GM12878 (cell line): ENCODE data around the gene RIMS3. TPM values are rescaled to one million over a fixed set of nuclear protein-coding genes. Genes with fewer than 3 reads are reported as not detected.

ENCODE experiments used
- ATAC-seq: fragments of 200-7000 bp; cut with Tn5 transposase; 3 replicates; pipeline ENCODE4 v1.9.1; 2020; ENCODE audit warnings: mild to moderate bottlenecking, moderate library complexity
- BruUV-seq: library from RNA; stranded (reverse); fragments of 400-500 nt; replicated peaks from 2 replicates; lab custom pipeline; 2021; lab: Mats Ljungman, UMichigan
- CTCF ChIA-PET: fragments of 300-600 bp; sonication (Branson Sonifier 250); formaldehyde crosslinking; extraction: SDS; loops from one replicate; lab custom pipeline; 2021; ENCODE audit warnings: inconsistent platforms; lab: Yijun Ruan, JAX
- POLR2A ChIA-PET: fragments of 350-600 bp; formaldehyde crosslinking; extraction: SDS; loops from one replicate; lab custom pipeline; 2021; ENCODE audit warnings: inconsistent platforms; lab: Charles Lee
- RAD21 ChIA-PET: fragments of 300-600 bp; sonication (Branson Sonifier 250); formaldehyde crosslinking; loops from one replicate; lab custom pipeline; 2023; ENCODE audit warnings: antibody characterized with exemption; ENCODE audit not compliant: unreplicated experiment; lab: Charles Lee
- SMC1A ChIA-PET: fragments of 300-600 bp; sonication (Branson Sonifier 250); formaldehyde crosslinking; loops from one replicate; lab custom pipeline; 2023; ENCODE audit not compliant: unreplicated experiment, uncharacterized antibody; lab: Charles Lee
- DNase-seq: peaks from one replicate; pipeline ENCODE4 v3.0.0-alpha.2; 2011; ENCODE audit warnings: low read depth, low spot score
- FAIRE-seq: peaks from 3 replicates; lab custom pipeline; 2011; peaks lifted over from hg19 to GRCh38; lab: Jason Lieb, UNC
- H2AFZ ChIP-seq: 2 replicates; pipeline ENCODE4 v1.6.0; 2011; ENCODE audit warnings: low read depth, low read length, control low read depth; ENCODE audit not compliant: control insufficient read depth
- H3K27ac ChIP-seq: 2 replicates; pipeline ENCODE4 v1.5.1; 2011; ENCODE audit warnings: control low read depth; ENCODE audit not compliant: control insufficient read depth, insufficient read depth
- H3K27me3 ChIP-seq, 2 experiments: replicated peaks in 1 of 2; 2 replicates each; pipeline versions ENCODE4 v1.6.0 to v1.6.1; 2011; ENCODE audit warnings: low read length in 1 of 2; ENCODE audit not compliant: control insufficient read depth in 2 of 2, insufficient read depth in 2 of 2
- H3K36me3 ChIP-seq, 2 experiments: 2 replicates each; pipeline ENCODE4 v1.5.1; 2011; ENCODE audit warnings: low read length in 1 of 2; ENCODE audit not compliant: control insufficient read depth in 2 of 2, insufficient read depth in 2 of 2
- H3K4me1 ChIP-seq: 2 replicates; pipeline ENCODE4 v1.6.1; 2011; ENCODE audit warnings: mild to moderate bottlenecking, low read length, moderate library complexity, mixed read lengths; ENCODE audit not compliant: control insufficient read depth, insufficient read depth
- H3K4me2 ChIP-seq: 2 replicates; pipeline ENCODE4 v1.6.0; 2011; ENCODE audit warnings: control low read depth; ENCODE audit not compliant: control insufficient read depth, insufficient read depth
- H3K4me3 ChIP-seq: fragments of 200-600 bp; sonication (generic); 2 replicates; pipeline ENCODE4 v1.5.1; 2016
- H3K79me2 ChIP-seq: 2 replicates; pipeline ENCODE4 v1.6.0; 2011; ENCODE audit warnings: low read length; ENCODE audit not compliant: control insufficient read depth, insufficient read depth
- H3K9ac ChIP-seq: 2 replicates; pipeline ENCODE4 v1.8.0; 2011; ENCODE audit warnings: low read length, control low read depth, mixed read lengths; ENCODE audit not compliant: control insufficient read depth, insufficient read depth
- H3K9me3 ChIP-seq: replicated peaks from 3 replicates; pipeline ENCODE4 v1.5.1; 2011; ENCODE audit warnings: mild to moderate bottlenecking, low read length; ENCODE audit not compliant: control insufficient read depth, insufficient read depth
- H4K20me1 ChIP-seq: 2 replicates; pipeline ENCODE4 v1.6.0; 2011; ENCODE audit not compliant: control insufficient read depth, insufficient read depth
- BACH1 ChIP-seq: fragments of 450-650 bp; IDR thresholded peaks from 2 replicates; pipeline ENCODE4 v1.6.1; 2017; ENCODE audit warnings: mild to moderate bottlenecking, borderline replicate concordance
- BMI1 ChIP-seq: fragments of 450-650 bp; IDR thresholded peaks from 2 replicates; pipeline ENCODE4 v1.6.1; 2016; ENCODE audit warnings: mild to moderate bottlenecking, moderate library complexity, borderline replicate concordance
- IKZF2 ChIP-seq, 2 experiments: fragments of 450-650 bp; IDR thresholded peaks; 2 replicates each; pipeline ENCODE4 v1.6.1; 2017; ENCODE audit warnings: mild to moderate bottlenecking in 2 of 2, moderate library complexity in 2 of 2
- JUNB ChIP-seq: IDR thresholded peaks from 2 replicates; pipeline ENCODE4 v1.6.1; 2016; ENCODE audit warnings: antibody characterized with exemption, mild to moderate bottlenecking
- MEF2A ChIP-seq: IDR thresholded peaks from 2 replicates; pipeline ENCODE4 v1.6.1; 2011; ENCODE audit warnings: low read depth, mild to moderate bottlenecking, low read length, moderate library complexity; ENCODE audit not compliant: insufficient read depth
- MEF2B ChIP-seq: fragments of 450-650 bp; IDR thresholded peaks from 2 replicates; pipeline ENCODE4 v1.6.1; 2018; ENCODE audit warnings: mild to moderate bottlenecking, moderate library complexity; ENCODE audit not compliant: partially characterized antibody, poor library complexity, severe bottlenecking
- MYC ChIP-seq: IDR thresholded peaks from 2 replicates; pipeline ENCODE4 v1.6.1; 2011; ENCODE audit warnings: mild to moderate bottlenecking, low read length, moderate library complexity, inconsistent platforms; ENCODE audit not compliant: insufficient read depth, insufficient replicate concordance, insufficient read length, severe bottlenecking
- NFYB ChIP-seq: IDR thresholded peaks from 2 replicates; pipeline ENCODE4 v1.6.1; 2011; ENCODE audit warnings: low read depth, mild to moderate bottlenecking, low read length, improper control_type of control experiment, moderate library complexity; ENCODE audit not compliant: insufficient read depth
- NR2C2 ChIP-seq: IDR thresholded peaks from 2 replicates; pipeline ENCODE4 v1.6.1; 2011; ENCODE audit warnings: borderline replicate concordance, low read depth; ENCODE audit not compliant: control insufficient read depth, insufficient read length
- NRF1 ChIP-seq: conservative IDR thresholded peaks from 2 replicates; pipeline ENCODE4 v1.6.1; 2011; ENCODE audit warnings: mild to moderate bottlenecking, low read depth, low read length, improper control_type of control experiment
- RAD51 ChIP-seq: fragments of 450-650 bp; IDR thresholded peaks from 2 replicates; pipeline ENCODE4 v1.6.1; 2016; ENCODE audit warnings: moderate library complexity, mild to moderate bottlenecking, inconsistent platforms
- RELB ChIP-seq: fragments of 450-650 bp; IDR thresholded peaks from 2 replicates; pipeline ENCODE4 v1.6.1; 2017; ENCODE audit warnings: low read depth, mild to moderate bottlenecking, moderate library complexity
- SMAD1 ChIP-seq: fragments of 450-650 bp; IDR thresholded peaks from 2 replicates; pipeline ENCODE4 v1.6.1; 2018; ENCODE audit warnings: mild to moderate bottlenecking, low read depth; ENCODE audit not compliant: partially characterized antibody
- SMARCA5 ChIP-seq: fragments of 450-650 bp; IDR thresholded peaks from 2 replicates; pipeline ENCODE4 v1.6.1; 2017; ENCODE audit warnings: mild to moderate bottlenecking
- SMC3 ChIP-seq: IDR thresholded peaks from 2 replicates; pipeline ENCODE4 v1.6.1; 2011; ENCODE audit warnings: low read length, improper control_type of control experiment, borderline replicate concordance
- SUZ12 ChIP-seq: fragments of 200-600 bp; sonication (generic); IDR thresholded peaks from one replicate; pipeline ENCODE4 v1.6.1; 2018; ENCODE audit warnings: antibody characterized with exemption, mild to moderate bottlenecking; ENCODE audit not compliant: unreplicated experiment
- TCF3 ChIP-seq: IDR thresholded peaks from 2 replicates; pipeline ENCODE4 v1.6.1; 2012; ENCODE audit warnings: low read depth, mild to moderate bottlenecking, low read length, borderline replicate concordance; ENCODE audit not compliant: insufficient read depth
- YBX1 ChIP-seq: fragments of 450-650 bp; IDR thresholded peaks from 2 replicates; pipeline ENCODE4 v1.6.1; 2016; ENCODE audit warnings: antibody characterized with exemption
- ZNF217 ChIP-seq: fragments of 450-650 bp; IDR thresholded peaks from 2 replicates; pipeline ENCODE4 v1.6.1; 2017; ENCODE audit warnings: antibody characterized with exemption, mild to moderate bottlenecking
- ZNF24 ChIP-seq: fragments of 450-650 bp; IDR thresholded peaks from 2 replicates; pipeline ENCODE4 v1.6.1; 2017; ENCODE audit warnings: antibody characterized with exemption, mild to moderate bottlenecking
- WGBS: methylation state at CpG from one replicate; pipeline ENCODE4 v1.1.6; 2016; ENCODE audit warnings: low lambda C conversion rate; ENCODE audit not compliant: insufficient replicate concordance, insufficient coverage; ENCODE audit errors: missing lambda C conversion rate; 5-methylcytosine and 5-hydroxymethylcytosine counted together
- in situ Hi-C: fragments of 300-500 bp; cut with MboI; formaldehyde crosslinking; loops from 9 replicates; pipeline ENCODE4 v1.14.3; 2018; ENCODE audit warnings: mixed read lengths
- intact Hi-C: fragments of 100-400 bp; cut with micrococcal nuclease; formaldehyde crosslinking; loops from one replicate; pipeline ENCODE4 v1.14.2; 2022; ENCODE audit not compliant: unreplicated experiment
- polyA plus RNA-seq, 11 experiments: library from polyadenylated mRNA; depleted of rRNA in 4 of 11; unstranded in 6 of 11; stranded (reverse) in 5 of 11; fragments of >200 nt; fragmentation: Nextera tagmentation in 4 of 11; fragmentation: Illumina TruSeq in 1 of 11; extraction: Ambion mirVana in 4 of 11; extraction: Trizol in 1 of 11; gene quantifications; 1 replicate in 1 of 11; 2 replicates in 10 of 11; pipeline versions ENCODE4 v1.2.1 to v1.2.3, GENCODE V29; 2011 to 2016; ENCODE audit warnings: inconsistent platforms in 2 of 11, missing spikeins in 2 of 11, low read depth in 1 of 11
- total RNA-seq, 4 experiments: library from RNA; depleted of rRNA in 3 of 4; stranded (reverse); fragments of >200 nt in 3 of 4; fragmentation: Illumina TruSeq in 1 of 4; extraction: Trizol in 1 of 4; gene quantifications; 2 replicates each; pipeline versions ENCODE4 v1.2.1 to v1.2.3, GENCODE V29; 2013 to 2021

The RIMS3 gene
- total and polyA plus RNA-seq, 10 of the 15 experiments (the other 5 are each of a cell fraction or from before 2014, with no cell fraction given), result 0.02 to 4.7 (median 0.39) TPM

DNA sequence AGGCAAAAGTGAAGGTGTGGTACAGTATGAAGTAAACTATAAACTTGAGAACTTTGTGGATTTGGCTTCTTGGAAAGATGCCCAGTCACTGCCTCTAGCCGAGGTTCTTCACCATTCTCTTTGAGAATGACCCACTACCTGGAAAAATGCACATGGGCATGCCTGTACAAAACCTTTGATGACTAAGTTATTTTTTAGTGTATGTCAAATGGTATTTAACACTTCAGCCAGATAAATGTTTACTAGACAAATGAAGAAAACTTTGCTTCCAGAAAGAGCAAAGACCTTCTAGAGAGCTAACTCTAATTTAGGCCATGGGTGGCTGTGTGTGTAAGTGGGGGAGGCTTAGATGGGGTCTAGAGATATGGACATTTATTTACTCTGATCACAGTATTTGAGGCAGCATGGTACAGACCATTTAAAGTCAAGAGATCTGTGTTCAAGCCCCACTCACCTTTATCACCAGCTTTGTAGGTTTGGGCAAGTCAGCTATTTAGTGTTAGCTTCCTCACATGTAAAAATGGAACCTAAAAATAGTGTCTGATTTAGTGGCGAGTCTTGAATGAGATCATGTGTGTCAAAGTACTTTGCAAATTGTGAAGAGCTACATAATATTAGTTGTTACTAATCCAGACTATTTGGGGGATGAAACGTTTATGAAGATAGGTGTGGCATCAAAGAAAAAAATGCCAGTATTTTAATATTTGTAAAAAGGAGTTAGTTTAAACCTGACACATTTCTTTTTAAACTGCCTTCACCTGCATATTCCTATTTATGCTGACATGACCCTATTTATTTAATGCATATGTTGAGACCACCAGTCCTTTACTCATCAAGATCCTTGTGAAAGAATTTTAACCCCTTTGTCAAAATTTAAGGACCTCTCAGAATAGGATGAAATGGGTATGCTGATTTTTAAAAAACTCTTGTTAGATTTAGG lies 46.3 kb upstream of the RIMS3 start:
- H3K9me3 ChIP-seq, result no peaks in the 10 kb centered on the region
- WGBS, result 1% methylated on average over 3 of the region's 3 CpGs
- intact Hi-C loops (no loop called here), in situ Hi-C loops (no loop called here)
- ChIA-PET CTCF (interaction anchor here (0.7 to 4.2 kb wide), 10 partner anchors 8 to 62 kb away, joined by 3 to 36 read pairs (median 8); partner anchors contain the start of gene NFYC), SMC1A (interaction anchor here (0.8 to 6.3 kb wide), 9 partner anchors 10 to 269 kb away, joined by 3 to 115 read pairs (median 4); partner anchors contain the start of gene NFYC), RAD21 (interaction anchor here (0.7 to 6.1 kb wide), 8 partner anchors 10 to 53 kb away, joined by 3 to 89 read pairs (median 4); partner anchors contain the start of gene NFYC), POLR2A (interaction anchor here (0.6 to 12.7 kb wide), 5 partner anchors 11 to 92 kb away, joined by 3 to 244 read pairs (median 4); partner anchors contain the start of gene NFYC)
- H2AFZ ChIP-seq, result no peak overlapping the region
- BruUV-seq, result no TSS peak
- H3K36me3 ChIP-seq, result peaks cover 0 to 10% of the 10 kb centered on the region in 2 experiments; a peak in 3 of 4 replicates
- peak overlapping the region; percentile 82 for H3K27ac ChIP-seq
- H3K4me2 ChIP-seq, result peak overlapping the region; percentile 56
- ATAC-seq (peak; percentile 2; the same call in 1 of the 3 replicates), DNase-seq (no peak), FAIRE-seq (no peak)
- H4K20me1 ChIP-seq, result no peaks in the 10 kb centered on the region
- H3K27me3 ChIP-seq, result no peaks in the 10 kb centered on the region
- peaks cover 19% of the 10 kb centered on the region for H3K4me1 ChIP-seq
- peak overlapping the region; percentile 77 for H3K4me3 ChIP-seq
- H3K9ac ChIP-seq, result peak overlapping the region; percentile 65
- peaks cover 88% of the 10 kb centered on the region for H3K79me2 ChIP-seq
- peak; percentile 26; the same call in 1 of the 2 replicates for TF ChIP-seq ZNF24
- no peak for TF ChIP-seq YBX1
- 0 out of 2 replicates have a peak, but pooled peaks have one; percentile 7 for TF ChIP-seq MEF2A
- 0 out of 4 replicates have a peak, but pooled peaks of 1 of the 2 experiments have one; percentile 9 for TF ChIP-seq IKZF2 (IDR thresholded peaks at IDR 0.05)
- no peak for TF ChIP-seq SUZ12
- TF ChIP-seq NR2C2, result no peak
- no peak for TF ChIP-seq SMC3
- TF ChIP-seq BMI1, result no peak
- TF ChIP-seq SMAD1, result no peak
- no peak for TF ChIP-seq MYC
- TF ChIP-seq JUNB, result no peak
- no peak for TF ChIP-seq RAD51
- peak; percentile 47 for TF ChIP-seq MEF2B
- no peak for TF ChIP-seq RELB
- TF ChIP-seq NFYB, result no peak
- 0 out of 2 replicates have a peak, but pooled peaks have one; percentile 29 for TF ChIP-seq BACH1
- no peak for TF ChIP-seq ZNF217
- no peak for TF ChIP-seq SMARCA5
- no peak for TF ChIP-seq TCF3
- no peak for TF ChIP-seq NRF1
